Raji (cell line): ENCODE measurements around the gene CRABP2.

ENCODE experiments used
- POLR2A ChIP-seq: IDR thresholded peaks from 2 replicates; pipeline ENCODE4 v1.6.1; 2011; ENCODE audit warnings: low read depth, low read length, control low read depth; ENCODE audit not compliant: insufficient read depth

Gene CRABP2

DNA sequence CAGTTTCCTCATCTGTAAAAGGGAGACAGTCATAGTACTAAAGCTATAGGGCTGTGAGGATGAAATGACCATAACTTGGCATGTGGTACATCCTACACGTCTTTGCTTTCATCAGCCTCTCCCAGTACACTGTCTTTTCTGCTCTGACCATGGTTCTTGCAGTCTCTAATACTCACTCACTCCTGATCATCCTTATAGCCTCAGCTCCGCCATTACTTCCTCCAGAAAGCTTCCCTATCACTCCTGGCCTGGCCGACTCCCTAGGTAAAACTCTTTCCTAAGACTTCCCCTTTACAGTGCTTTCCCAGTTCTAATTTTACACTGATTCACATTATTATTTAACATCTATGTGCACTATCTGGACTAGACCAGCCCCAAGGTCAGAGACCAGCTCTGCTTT lies 40.5 kb upstream of the CRABP2 start:
- no peak for TF ChIP-seq POLR2A

DNA sequence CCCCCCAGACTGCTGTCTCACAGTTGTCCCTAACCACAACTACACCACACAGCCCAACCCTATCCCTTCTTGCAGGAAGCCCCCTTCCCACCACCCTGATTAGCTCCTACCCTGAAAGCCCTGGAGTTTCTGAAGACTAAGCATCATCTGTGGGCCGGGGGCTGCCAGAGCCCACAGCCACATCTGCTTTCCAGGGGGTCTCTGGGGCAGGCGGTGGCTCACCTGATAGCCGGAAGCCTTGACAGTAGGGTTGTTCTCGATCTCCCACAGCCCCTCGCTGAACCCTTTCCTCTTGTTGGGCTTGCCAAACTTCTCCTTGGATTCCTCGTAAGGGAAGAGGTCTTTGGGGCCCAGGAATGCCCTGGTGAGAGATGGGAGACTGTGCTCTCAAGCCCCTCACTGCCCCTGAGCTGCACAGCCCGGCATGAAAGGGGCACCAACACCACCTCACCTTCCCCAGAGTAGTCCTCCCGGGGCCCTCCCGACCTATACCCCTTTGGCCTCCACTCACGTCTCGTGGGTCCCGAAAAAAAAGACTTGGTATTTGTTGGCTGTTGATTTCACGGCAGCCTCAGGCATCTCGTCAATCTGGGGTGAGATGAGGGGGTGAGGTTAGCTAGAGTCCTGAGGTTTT lies 39.5 kb upstream of the CRABP2 start:
- no peak for TF ChIP-seq POLR2A

DNA sequence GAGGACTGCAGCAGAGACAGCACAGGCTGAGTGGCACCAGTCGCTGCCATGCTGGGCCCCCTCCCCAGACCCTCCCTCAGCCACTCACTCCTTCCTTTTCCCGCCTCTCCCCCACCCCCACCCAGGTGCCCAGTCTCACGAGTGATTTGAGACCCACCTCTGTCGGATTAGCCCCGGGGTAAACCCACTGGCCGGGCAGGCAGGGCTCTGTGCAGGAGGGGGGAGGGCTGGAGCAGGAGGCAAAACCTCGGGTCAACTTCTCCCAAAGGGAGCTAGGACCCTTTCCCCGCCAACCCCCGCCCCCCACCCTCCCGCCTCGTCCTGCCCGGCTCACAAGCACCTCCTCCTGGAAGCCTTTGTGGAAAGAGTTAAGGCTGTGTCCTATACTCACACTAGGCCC lies 39.0 kb upstream of the CRABP2 start:
- TF ChIP-seq POLR2A = no peak

DNA sequence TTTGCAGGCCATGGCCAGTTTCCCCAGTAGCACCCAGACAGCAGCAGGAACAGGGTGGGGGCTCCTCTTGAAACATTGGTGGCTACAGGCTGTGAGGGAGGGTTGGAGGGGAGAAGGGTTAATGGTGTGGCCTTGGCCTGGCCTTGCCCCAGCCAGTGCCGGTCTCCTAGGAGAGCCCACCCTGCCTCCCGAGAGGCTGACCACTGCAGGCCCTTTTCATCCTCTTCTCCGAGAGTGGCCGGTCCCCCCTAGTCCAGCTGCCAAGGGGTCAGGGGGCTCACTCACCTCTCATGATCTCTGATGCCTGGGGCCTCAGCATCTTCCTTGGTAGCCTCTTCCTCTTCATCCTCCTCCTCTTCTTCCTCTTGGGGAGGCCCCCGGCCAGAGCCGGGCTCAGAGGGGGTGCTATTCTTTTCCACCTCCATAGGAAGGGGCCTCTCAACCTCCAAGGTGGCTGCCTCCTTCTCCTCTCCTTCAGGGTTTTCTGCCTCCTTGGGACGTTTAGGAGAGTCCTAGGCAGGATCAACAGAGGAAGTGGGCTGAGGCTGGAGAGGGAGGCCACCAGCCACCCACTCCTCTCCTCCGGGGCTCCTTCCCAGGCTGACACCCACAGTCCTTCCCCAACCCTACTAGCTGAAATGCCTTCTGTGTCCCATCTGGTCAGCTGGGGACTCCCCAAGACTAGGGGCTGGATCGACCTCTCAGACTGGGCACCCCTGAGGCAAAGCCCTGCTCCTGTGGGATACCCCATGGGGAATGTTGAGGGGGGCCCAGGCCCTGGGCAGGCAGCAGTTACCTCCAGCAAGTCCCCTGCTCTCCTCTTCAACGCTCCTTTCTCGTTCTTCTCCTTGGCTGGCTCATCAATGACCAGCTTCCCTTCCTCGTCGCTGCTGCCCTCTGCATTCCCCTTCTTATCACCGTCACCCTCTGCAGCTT lies 38.3 kb upstream of the CRABP2 start:
- TF ChIP-seq POLR2A = no peak

DNA sequence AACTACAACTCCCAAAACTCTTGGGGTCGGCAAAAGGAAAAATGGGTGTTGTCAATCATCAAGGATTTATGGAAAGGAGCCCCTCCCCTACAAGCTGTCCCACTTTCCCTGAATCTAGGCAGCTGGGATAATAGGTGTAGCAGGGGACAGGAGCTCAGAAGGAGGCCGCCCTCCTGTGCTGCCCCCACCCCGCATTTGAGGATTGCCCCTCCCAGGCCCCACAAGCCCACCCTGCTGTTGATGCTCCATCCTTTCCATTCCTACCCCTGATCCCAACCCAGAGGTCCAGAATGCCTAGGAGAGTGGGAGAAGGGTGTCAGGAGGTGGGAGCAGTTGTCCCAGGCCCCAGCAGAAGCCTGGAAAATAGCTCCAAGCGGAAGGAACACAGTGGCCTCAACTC lies 37.4 kb upstream of the CRABP2 start:
- no peak for TF ChIP-seq POLR2A

DNA sequence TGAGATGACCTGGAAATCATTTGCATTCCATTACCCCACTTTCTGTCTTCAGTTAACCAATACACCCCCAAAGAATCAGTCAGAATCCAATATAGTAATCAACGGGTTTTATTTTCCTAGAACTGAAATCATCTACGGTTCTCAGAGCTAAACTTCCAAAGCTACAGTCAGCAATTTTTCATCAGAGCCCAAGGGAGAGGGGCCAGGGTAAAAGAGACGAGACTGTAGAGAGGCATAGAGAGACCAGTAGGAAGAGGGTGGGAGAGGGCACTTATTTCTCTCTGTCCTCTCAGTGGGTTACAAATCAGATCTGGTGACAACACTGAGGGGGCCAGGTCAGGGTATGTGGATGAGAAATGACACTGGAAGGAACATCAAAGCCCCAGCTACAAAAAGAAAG lies 36.6 kb upstream of the CRABP2 start:
- no peak for TF ChIP-seq POLR2A

DNA sequence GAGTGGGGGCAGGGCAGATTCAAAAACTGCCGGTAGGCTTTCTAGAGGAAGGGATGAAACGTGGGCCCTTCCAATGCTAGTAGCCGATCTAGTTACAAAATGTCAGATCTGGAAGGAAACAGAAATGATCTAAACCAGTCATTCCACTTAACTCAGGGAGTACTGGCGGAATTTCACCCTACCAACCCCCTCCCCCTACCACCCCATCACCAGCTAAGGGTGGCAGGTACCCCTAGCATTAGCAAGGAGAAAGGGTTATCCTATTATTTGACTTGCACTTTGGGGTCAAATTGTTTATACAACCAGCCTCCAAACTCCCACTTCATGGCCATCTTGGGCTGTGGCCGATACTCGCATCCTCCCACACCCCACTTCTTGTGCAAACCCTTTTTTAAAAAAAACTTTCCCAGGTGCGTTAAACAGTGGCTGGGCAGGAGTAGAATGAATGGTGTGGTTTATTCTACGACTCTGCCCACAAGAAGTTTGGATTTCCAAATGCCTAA lies 36.1 kb upstream of the CRABP2 start:
- TF ChIP-seq POLR2A = no peak

DNA sequence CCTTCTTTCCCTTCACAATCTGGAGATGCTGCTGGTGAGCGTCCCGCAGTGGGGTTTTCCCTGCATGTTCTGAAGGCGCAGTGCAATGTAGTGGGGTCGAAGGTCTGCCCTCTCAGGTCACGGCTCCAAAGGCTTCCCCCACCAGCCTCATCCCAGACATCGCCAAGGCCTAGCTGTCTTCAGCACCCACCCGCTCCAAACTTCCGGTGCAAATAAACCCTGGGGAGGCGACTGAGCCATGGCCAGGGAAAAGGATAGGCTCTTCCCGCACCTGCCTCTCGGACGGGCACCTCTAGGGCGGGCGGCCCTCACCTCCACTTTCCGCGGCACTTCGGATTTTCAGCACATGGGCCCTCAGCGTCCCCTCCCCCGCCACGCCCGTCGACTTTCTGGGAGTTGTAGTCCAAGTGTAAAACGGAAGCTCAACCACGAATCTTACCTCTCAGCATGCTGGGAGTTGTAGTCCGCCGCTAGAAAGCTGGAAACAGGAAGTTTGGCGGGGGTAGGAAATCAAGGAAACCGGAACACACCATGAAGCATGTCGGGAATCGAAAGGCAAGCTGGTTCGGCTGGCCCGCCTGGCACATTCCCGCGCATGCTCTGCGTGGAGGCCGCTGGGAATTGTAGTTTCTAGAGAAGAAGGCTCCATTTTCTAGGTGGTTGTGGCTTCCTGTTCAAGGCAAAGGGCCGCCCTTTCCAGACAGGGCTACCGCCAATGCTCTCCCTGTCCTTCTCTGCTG lies 35.5 kb upstream of the CRABP2 start, which contains the start of gene MRPL24:
Gene MRPL24 (minus strand): TSS at position 348 of the 740 bp plus-strand sequence. CDS start 2,384 bp downstream, outside the sequence.
- peak; percentile 90 for TF ChIP-seq POLR2A

DNA sequence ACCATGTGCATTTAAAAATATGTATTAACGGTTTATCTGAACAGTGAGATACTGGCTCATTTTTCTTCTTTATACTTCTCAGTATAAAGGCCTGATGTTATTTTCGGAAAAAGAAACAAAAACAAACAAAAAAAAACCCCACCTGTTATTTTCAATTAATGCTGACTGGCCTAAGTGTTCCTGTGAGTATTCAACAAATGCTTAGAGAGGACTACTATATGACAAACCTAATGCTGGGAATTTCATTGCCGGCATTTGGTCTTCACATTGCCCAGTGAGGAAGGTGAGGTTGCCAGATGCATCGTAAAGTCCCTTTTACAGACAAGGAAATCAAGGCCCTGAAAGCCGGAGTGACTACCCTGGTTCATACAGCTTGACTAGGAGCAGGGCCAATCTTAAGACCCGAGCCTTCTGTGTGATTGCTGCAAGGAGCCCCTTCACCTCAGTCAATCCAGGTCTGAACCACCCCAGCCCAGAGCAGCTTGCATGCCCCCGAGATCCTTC lies 34.9 kb upstream of the CRABP2 start:
- no peak for TF ChIP-seq POLR2A

DNA sequence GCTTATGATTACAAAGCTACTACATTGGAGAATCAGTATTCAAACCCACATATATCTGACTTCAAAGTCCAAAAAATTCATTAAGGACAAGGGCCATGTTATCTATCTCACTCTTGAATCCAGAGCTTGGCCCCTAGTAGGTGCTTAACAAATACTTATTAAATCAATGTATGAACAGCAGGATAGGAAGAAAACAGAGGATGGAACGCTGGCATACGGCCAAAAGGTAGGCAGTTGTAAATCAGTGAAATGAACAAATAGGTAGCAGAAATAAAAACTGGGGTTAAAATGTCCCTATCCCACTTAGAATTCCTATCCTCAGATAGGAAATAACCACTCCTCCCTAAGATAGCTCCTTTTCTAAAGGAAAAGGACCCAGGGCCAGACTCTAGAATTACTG lies 33.5 kb upstream of the CRABP2 start:
- no peak for TF ChIP-seq POLR2A

DNA sequence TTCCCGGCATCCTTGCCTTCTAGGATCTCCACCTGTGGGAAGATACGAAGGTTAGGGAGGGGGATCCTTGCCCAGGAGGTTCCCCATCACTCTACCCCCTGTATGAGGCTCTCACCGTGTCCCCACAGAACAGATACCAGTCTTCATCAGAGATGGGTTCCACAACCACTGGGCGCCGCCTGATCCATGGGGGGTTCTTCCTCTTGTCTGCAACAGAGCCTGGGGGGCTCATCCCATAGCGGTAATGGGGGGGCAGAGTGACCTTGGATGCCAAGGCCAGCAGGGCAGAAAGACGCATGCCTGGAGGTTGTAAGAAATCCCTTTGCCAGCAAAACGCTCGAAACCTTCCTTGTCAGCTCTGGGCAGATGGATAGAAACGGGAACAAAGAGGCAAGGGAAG lies 33.0 kb upstream of the CRABP2 start:
- TF ChIP-seq POLR2A = no peak

DNA sequence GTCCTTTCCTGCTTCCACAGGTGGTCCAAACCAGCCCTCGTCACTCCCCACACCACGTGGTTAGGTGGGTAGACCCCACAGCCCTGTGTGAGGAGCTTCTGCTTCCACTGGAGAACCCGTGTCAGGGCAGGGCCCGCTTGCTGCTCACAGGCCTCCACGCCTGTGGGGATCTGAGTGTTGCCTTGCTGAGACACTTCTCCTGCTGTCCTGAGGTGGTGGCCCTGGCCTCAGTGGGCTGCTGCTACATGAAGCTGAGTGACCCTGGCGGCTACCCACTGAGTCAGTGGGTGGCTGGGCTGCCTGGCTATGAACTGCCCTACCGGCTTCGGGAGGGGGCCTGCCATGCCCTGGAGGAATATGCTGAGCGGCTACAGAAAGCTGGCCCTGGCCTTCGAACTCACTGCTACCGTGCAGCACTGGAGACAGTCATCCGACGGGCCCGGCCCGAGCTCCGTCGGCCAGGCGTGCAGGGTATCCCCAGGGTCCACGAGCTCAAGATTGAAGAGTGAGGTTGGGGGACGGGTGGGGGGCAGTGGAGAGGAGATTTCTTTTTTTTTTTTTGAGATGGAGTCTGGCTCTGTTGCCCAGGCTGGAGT lies 28.7 kb upstream of the CRABP2 start:
- no peak for TF ChIP-seq POLR2A

DNA sequence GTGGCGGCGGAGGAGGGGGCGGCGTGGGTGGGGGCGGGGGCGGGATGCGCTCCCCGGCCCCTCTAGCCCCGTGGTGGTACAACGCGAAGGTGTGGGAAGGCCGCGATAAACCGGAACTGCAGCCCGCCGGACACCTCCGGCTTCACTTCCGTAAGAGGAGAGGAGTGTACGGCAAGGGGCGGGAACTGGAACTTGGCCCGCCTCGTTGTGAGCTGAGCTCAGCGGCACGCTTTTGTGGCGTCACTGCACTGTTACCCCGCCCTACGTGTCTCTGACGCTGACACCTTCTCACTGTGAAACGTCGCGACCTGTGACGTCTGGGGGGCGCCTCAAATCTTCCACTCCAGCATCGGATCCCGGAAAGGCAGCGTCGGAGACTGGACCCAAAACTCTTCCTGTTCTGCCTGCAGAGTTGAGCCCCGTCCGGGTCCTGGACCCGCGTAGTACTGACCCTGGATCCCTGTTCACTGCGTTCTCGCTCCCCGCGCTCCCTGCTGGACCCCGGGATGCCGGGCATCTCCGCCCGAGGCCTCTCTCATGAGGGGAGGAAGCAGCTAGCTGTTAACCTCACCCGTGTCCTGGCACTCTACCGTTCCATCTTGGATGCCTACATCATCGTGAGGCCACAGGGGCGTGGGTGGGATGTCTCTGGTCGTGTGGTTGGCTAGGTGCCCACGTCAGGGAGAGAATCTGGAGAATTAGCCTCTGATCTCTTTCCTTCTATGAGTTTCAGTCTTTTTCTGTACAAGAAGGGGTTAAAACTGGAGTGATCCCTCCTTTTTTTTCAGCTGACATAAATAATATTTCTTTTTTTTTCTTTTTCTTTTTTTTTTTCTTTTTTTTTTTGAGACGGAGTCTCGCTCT lies 23.4 kb upstream of the CRABP2 start, which contains the start of gene ISG20L2:
Gene ISG20L2 (minus strand): TSS at position 168 of the 864 bp plus-strand sequence. CDS start 1,114 bp downstream, outside the sequence.
- TF ChIP-seq POLR2A = peak; percentile 67
